NCI-H748 (cell line): ENCODE data around the gene SIAE.

Source experiments
- DNase-seq: peaks from one replicate; lab custom pipeline; 2025; ENCODE audit not compliant: unreplicated experiment; lab: John Stamatoyannopoulos, UW

The SIAE gene, protein sequence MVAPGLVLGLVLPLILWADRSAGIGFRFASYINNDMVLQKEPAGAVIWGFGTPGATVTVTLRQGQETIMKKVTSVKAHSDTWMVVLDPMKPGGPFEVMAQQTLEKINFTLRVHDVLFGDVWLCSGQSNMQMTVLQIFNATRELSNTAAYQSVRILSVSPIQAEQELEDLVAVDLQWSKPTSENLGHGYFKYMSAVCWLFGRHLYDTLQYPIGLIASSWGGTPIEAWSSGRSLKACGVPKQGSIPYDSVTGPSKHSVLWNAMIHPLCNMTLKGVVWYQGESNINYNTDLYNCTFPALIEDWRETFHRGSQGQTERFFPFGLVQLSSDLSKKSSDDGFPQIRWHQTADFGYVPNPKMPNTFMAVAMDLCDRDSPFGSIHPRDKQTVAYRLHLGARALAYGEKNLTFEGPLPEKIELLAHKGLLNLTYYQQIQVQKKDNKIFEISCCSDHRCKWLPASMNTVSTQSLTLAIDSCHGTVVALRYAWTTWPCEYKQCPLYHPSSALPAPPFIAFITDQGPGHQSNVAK

DNA sequence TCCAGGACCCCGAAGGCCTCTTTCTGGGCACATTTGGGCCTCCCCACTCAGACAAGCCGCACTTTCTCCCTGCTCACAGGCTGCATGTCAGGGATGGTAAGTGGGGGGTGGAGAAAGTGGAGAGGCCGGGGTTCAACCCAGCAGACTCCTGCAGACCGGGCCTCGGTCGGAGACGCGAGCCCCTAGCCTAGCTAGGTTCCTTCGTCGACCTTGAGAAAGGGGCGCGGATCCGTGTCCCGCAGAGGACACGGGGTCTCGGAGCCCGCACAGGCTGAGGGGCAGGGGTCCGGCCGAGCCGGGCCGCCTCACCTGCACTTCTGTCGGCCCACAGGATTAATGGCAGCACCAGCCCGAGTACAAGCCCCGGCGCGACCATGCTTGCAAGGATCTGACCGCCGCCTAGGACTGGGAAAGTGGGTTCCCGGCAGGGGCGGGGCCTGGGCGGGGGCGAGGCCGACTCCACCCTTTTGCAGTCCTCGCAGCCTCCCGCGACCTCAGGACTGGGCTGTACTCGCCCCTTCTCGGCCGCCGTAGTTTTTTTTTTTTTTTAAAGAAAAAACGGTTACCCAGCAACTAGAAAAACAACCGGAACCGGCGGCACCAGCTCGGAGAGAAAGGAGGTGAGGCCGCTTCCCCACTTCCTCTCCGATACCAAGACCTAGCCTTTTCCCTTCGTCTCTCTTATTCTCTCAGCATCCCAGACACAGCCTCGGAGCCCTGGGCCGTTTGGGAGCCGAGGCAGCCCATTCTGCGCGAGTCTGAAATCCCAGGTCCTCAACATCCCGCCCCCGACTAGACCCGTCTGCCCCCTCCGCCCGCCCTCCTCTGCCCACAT, at the start of gene SIAE, which contains the start of gene SPA17:
SIAE (minus strand) TSS at position 407 of the 835 bp plus-strand sequence; CDS start at position 376, 31 bp downstream.
SPA17 (plus strand) TSS at position 572 of the 835 bp plus-strand sequence. CDS start 1,361 bp downstream, outside the sequence.
- DNase-seq: peak; percentile 88

DNA sequence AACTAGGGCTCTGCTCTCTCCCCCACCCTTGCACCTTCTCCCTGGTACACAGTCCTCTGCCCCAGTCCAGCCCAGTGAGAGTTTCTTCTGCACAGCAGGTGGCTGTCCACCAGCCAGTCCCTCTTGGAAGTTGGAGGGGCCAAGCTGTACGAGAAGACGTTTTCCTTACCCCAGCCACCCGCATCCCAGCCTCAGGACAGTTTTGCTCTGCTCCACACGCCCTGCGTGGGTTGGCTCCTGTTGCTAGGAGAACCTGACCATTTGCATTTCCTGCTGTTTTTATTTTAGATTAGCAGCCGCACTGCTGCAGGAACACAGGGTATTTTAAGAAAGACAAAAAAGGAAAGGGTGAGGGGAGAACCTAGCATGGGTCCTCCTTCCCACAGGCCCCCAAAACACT, 48.6 kb upstream of the SIAE start:
- DNase-seq: no peak

DNA sequence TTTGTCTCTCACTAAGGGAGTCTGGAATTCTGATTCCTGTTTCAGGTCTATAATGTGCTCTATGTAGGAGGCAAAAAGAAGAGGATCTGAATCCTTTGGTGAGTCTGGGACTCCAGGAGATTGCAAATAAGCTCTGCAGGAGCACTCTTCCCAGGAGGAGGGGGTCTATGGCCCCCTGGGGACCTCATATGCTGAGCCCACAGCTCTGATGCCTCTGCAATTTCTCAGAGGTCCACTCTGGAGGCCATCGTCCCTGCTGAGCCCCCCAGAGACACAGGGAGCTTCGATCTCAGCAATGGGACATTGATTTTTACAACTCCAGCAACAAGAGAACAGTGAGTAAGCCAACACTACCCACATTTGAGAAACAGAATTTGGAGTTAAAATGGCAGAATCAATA, 46.0 kb upstream of the SIAE start:
- no peak for DNase-seq

DNA sequence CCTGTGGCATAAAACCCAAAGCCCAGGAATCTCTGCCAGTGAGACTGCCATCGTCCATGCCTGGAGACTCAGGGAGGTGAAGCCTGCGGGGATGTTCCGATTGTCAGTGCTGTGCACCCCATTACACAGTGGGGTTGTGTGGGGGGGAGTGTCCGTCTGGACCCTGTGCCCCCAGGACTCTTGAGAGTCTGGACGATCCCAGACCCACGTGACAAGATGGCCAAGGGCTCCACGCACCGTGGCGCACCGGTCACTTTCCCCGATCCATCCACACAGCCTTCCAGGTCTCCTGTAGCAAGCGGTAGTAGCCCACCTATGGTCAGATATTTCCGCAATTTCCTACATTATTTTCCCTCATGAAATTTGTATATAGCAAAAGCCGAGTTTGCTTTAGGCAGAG, 45.3 kb upstream of the SIAE start:
- DNase-seq: no peak

DNA sequence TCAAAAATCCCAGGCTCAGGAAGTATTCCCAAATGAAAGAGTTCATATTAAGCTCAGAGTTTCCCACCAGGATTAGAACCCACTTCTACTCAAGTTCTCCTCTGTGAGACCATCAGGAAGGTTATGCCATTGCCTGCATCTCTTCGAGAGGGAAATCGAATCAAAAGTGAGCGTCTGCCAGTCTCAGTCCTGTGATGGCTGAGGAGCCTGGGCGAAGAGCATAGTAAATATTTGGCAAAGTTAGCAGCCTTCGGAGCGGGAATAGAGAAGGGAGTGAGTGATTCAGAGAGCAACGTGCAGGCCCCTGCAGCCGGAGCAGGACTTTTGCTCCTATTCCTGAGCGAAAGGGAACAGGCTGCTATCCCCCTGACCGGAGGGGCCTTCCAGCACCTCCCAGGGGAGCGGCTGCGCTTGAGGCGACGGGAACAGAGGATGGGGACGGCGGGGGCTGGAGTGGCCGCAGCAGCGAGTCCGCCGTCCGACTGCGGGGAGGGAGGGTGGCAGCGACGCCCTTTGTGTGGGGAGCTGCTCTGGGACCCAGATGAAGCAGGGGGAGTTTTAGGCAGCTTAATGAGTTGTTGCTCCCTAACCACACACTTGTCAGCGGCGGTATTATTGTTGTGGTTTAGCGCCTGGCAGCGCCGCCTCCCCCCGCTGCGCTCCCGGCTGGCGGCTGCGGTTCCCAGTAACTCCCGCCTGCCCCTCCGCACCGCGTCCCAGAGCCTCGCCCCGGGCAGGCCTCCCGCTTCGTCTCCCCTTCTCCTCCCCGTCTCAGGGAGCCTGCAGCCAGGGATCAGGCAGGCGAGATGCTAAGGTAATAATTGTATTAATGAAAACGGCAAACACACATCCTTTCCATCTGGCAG, 44.5 kb upstream of the SIAE start:
- DNase-seq: peak; percentile 46

DNA sequence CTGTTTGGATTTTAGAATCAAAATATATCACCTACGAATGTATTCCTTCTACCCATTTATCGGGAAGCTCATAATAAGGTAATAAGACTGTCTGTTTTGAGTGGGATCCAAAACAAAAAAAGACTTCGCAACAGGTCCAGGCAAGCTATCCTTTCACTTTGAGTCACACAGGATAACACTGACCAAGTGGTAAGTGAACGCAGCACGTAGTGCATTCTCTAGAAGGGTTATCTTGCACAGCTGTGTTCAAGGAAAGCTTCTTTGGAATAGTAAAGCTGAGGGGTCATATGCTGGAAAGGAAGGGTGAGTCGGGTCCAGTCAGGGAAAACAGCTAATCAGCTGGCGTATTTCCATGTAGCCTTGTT, 43.9 kb upstream of the SIAE start:
- DNase-seq: no peak

DNA sequence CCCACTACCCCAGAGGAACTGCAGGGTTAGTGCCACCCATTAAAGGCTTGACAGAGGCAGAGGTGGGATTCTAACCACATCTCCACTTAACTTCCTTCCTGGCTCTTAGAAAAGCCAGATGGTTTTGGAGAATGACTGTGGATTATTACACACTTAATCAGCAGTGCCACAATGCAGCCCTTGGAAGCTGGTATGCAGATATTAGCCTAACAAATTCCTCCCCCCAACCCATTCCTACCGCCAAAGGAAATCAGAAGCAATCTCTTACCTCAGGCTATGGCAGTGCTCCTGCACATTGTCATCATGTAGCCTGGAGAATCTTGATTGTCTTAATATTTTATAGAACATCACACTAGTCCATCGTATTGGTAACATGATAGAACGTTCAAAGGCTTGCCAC, 43.1 kb upstream of the SIAE start:
- no peak for DNase-seq

DNA sequence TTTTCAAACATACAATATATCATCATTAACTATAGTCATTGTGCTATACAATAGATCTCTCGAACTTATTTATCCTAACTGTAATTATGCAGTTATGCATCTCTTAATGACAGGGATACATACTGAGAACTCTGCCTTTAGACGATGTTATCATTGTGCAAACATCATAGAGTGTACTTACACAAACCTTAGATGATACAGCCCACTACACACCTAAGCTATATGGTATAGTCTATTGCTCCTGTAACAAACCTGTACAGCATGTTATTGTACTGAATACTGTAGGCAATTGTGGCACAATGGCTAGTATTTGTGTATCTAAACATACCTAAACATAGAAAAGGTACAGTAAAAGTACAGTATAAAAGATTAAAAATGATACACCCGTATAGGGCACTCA, 38.9 kb upstream of the SIAE start:
- DNase-seq: peak; percentile 27

DNA sequence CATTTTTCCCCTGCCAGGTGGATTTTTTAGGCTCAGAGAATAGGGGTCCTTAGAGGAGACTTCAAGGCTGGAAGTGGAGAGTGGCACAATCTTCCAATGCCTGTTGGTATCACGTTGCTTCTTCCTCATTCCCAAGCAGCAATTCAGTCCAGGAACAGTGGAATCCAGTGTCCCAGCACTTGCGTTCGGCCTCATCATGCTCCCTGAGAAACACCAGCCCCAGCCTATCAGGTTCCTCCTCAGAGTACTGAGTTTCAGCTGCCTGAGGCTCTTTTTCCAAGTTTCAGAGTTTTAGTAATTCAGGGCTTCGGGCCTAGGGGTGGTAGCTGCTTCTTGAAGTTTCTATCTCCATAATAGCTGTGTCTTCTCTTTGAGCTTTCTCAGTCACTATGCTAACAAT, 34.3 kb upstream of the SIAE start:
- DNase-seq: no peak

DNA sequence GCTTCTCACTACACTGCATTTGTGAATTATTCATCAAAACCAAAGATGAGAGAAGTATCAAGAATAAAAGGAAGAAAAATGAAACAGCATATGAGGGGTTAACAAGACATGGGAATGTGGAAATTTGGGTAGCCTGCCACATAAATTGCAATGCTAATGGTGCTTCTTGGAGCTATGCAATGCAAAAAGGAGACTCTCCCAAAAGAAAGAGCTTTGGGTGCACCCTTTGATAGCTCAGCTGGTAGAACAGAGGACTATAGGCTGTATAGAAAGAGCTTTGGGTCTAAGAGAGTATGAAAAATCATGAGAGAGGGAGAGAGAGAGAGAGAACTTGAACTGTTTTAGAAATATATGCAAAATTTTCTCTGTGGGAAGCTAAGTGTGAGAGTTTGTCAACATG, 26.5 kb upstream of the SIAE start:
- no peak for DNase-seq

DNA sequence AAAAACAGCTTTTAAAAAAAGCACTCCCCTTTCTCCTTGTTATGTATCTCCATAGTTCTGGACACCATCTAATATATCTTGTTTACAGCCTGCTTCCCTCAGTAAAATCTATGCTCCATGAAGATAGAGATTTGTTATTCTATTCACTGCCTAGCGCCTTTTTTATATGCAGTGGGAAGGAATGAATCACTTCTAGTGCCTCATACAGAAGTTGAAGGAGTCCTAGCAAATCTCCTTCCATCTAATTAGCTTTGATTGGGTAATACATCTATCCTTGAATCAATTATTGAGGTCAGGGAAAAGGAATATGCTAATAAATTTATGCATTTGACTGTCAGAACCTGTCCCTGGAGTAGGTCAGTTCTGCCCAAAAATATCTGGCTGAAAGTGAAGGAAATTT, 26.0 kb upstream of the SIAE start:
- DNase-seq: no peak

DNA sequence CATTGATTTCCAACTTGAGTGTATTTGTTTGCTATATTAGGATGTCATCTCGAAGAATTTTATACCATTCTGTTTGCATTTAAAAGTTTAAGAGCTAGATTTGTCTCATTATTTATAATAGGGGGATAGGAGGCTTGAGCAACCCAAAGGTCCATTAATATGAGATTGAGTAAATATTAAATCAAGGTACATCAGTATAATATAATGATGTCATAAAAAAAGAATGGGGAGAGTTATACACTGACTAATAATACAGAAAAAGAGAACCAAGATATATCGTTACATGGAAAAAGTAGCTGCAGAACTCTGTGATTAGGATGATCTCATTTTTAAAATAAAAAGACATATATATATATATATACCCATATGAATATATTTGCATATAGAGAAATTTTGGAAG, 19.6 kb upstream of the SIAE start:
- no peak for DNase-seq

DNA sequence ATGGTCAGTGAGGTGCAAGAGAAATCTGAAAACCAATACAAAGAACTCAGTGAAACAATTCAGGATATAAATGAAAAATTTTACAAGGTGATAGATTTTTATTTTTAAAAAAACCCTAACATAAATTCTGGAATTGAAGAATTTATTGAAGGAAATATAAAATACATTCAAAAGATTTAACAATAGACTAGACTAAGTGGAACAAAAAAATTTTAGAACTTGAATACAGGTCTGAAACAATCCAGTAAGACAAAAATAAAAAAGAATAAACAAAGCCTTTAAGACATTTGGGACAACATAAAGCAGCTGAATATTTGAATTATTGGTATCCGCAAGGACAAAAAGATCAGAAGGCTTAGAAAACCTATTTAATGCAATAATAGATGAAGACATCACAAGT, 8.9 kb upstream of the SIAE start:
- no peak for DNase-seq

DNA sequence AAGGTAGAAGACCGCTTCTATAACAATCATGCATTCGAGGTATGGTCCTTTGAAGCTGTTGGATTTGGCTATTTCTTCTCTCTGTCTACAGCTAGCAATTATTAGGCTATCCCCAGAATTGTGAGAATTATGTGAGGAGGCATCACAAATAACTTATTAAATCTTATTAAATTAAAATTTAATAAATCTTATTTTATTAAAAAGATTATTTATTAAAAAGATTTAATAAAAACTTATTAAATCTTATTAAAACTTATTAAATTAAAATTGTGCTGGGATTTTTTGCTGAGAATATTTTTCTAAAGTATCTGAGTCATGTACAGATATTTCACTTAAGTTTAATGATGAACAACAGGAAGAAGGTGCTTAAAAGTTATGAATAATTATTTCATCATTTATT, 7.9 kb upstream of the SIAE start:
- DNase-seq: no peak

DNA sequence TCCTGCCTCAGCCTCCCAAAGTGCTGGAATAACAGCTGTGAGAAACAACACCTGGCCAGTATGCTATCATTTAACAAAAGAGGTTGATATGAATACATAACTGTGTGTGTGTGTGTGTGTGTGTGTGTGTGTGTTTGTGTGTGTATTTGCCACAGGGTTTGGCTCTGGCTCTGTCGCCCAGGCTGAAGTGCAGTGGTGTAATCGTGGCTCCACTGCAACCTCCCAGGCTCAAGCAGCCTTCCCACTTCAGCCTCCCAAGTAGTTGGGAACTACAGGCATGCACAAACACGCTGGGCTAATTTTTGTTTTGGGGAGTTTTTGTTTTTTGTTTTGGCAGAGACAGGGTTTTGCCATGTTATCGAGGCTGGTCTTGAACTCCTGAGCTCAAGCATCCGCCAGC, 4.9 kb upstream of the SIAE start:
- no peak for DNase-seq

DNA sequence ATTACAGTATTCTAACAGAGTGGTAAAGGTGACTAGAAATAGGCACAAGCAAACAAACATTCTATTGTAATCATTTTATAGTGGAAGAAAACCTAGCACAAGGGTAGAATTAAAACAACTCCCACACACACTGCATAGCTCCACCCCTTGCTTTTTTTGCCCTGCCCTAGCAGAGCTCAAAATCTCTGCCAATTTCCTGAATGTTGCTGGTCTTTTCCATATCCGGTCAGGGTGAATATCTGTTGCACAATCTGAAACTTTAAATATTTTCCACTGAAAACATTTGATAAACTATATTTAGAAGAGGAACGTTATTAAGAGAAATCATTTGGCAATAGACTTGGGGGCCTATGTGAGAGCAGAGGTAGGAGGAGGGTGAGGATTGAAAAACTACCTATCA, 2.8 kb upstream of the SIAE start:
- DNase-seq: no peak

DNA sequence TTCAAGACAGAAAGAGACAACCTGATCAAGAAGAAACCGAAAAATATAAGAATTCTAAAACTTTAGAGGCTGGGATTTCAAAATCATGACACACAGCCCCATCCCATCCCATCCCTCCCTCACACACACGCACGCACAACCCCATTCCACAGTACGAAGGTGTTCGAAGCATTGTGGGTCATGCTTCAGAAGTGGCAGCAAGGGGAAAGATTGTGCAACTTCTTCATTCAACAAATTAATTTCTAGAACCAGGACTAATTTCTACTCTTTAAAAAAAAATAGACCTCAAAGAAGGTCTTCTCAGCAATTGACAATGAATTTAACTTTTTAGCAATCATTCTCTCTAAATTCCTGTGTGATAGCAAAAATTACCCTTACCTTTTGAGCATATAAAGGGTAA, 1.0 kb upstream of the SIAE start:
- DNase-seq: no peak

DNA sequence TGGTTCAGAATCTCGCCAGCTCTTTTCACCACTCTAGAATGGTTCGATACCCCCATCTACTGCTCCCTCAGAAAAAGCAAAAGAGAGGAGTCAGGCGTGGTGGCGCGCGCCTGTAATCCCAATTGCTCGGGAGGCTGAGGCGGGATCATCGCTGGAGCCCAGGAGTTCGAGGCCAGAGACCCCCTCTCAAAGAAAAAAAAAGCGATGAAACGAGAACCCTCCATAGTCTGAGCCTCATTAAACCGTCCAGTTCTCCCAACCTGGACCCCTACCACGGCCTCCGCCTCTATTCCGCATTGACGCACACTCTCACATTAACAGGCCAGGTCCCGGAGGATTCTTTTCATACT, 604 bp upstream of the SIAE start:
- DNase-seq: no peak

DNA sequence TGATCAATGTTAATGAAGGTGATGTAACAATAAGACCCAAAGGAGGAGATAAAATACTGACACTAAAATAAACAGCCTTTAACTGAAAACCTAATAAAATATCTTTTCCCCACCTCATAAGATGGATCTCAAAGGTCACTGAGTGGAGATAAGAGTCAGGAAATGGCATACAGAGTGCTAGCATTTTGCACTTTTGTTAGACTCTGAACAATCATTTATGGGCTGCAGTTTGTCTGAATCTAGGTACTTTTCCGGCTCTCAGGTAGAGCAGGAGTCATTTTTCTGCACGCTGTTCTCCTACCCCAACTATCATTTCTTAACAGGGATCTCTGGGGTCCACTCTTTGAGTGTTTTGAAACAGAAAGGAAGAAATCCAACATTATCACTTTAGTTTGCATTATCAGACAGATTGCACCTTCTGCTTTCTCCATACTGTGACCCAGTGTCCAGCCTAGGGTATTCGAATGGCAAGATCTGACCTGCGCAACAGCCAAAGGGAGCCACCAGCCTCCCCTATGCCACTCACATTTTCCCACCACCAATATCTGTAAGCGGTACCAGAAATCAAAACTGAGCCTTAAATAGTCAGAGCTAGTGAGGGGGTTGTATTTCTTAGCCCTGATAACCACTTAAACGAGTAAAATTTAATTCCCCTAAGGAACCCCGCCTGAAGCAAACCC, 863 bp downstream of the SIAE start:
- DNase-seq: no peak

DNA sequence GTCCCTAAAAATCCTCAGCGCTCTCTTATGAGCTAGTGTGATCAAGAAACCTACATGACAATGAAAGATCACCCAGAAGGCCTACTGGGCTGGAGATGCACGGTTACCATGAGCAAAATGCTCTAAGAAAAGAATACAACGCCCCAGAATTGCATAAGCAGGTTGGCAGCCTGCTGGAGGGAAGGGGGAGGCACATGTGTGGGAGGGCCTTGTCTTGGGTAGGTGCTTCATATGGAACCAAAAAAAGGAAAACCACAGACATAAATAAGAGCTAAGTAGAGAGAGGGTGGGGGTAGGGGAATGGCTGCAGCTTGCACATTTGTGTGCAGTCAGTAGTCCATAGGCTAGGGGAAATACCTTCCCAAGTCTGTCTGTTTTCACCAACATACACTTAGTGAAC, 2.8 kb downstream of the SIAE start:
- no peak for DNase-seq

DNA sequence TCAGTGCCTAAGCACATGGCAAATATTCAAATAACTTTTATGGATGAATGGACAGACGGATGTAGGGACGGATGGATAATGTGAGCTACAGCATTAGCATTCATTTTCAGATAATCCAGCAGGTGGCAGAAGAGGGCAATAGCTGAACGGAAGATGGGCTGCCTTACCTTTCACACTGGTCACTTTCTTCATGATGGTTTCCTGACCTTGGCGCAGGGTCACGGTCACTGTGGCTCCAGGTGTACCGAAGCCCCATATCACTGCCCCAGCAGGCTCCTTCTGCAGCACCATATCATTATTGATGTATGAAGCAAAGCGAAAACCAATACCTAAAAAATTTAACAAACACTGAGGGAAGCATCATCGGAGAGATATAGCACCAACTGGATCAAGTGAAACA, 4.3 kb downstream of the SIAE start:
- DNase-seq: peak; percentile 40
